ENCODE results near the gene PIGK. TPM values are rescaled to one million over a fixed set of nuclear protein-coding genes. Genes with fewer than 3 reads are reported as not detected.

PIGK gene
- total RNA-seq, 1 donor from 2014 or later = 19.2 TPM

- Mint-ChIP-seq H3K27ac (no peak overlapping the region), H3K4me3 (ENCODE audit: low read depth) (no peak overlapping the region), H3K9me3 (peaks cover 5% of the 10 kb centered on the region), H3K4me1 (ENCODE audit: low read depth) (no peaks in the 10 kb centered on the region), H3K27me3 (ENCODE audit: low read depth) (no peaks in the 10 kb centered on the region), H3K36me3 (ENCODE audit: low read depth) (no peaks in the 10 kb centered on the region)
- intact Hi-C loops (cut with micrococcal nuclease) = no loop called here
- DNase-seq (ENCODE audit: low spot score) = no peak
These were observed 179.5 kb downstream of the PIGK start for GRCh38 chr1:77039739-77040138.

DNA sequence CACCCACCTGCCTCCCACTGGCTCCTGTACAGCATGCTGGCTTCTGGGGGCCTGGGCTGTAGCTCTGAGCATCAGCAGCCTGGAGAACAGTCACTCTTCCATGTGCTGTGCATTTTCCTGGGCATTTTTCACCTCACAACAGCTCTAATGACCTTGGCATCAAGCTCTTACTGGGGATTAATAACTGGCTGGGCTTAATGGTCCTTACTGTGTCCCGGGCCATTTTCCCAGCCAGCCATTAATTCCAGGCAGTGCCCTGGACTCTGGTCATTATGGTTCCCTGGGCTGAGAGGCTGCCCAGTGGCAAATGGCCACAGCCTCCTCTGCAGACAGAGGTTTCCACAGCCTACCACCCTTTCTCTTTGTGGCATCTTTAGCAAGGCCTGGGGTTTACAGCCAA is 180.1 kb downstream of the PIGK start:
- no peaks in the 10 kb centered on the region for H3K27me3 Mint-ChIP-seq (ENCODE audit: low read depth)
- no peaks in the 10 kb centered on the region for H3K4me1 Mint-ChIP-seq (ENCODE audit: low read depth)
- intact Hi-C loops (cut with micrococcal nuclease) = no loop called here

More for the DNA sequence above, 180.1 kb downstream of the PIGK start:
- DNase-seq (ENCODE audit: low spot score) = no peak
- Mint-ChIP-seq H3K9me3 (peaks cover 5% of the 10 kb centered on the region), H3K4me3 (ENCODE audit: low read depth) (no peak overlapping the region), H3K27ac (no peak overlapping the region), H3K36me3 (ENCODE audit: low read depth) (no peaks in the 10 kb centered on the region)

Other genes with a start within 250 kb of the PIGK start
- gene AK5, start 62.6 kb upstream of the PIGK start, total RNA-seq = not detected in 2 replicates